Right renal cortex interstitium (tissue), 3 donors: ENCODE results near the gene VARS2. TPM values are rescaled to one million over a fixed set of nuclear protein-coding genes. Genes with fewer than 3 reads are reported as not detected.
"Not testable (repeated sequence)": the region's sequence is repeated elsewhere in the genome, so short reads cannot be mapped to it uniquely, and the experiment has no call there.

Experiments
- DNase-seq, 3 donors: peaks; one replicate each; pipeline ENCODE4 v3.0.0-alpha.2; 2013; ENCODE audit warnings: low read depth in 3 of 3, low spot score in 2 of 3
- polyA plus RNA-seq, 3 donors: library from polyadenylated mRNA; unstranded; fragments of 120-200 nt; gene quantifications; one replicate each; pipeline ENCODE4 v1.2.1, GENCODE V29; 2013; ENCODE audit not compliant: insufficient read length in 3 of 3

VARS2 gene
- polyA plus RNA-seq, 3 donors: 25.6 to 35.0 (median 30.1) TPM

GRCh38 chr6:30954631-30955366 is 40.8 kb downstream of the VARS2 start:
- DNase-seq: no peak

DNA sequence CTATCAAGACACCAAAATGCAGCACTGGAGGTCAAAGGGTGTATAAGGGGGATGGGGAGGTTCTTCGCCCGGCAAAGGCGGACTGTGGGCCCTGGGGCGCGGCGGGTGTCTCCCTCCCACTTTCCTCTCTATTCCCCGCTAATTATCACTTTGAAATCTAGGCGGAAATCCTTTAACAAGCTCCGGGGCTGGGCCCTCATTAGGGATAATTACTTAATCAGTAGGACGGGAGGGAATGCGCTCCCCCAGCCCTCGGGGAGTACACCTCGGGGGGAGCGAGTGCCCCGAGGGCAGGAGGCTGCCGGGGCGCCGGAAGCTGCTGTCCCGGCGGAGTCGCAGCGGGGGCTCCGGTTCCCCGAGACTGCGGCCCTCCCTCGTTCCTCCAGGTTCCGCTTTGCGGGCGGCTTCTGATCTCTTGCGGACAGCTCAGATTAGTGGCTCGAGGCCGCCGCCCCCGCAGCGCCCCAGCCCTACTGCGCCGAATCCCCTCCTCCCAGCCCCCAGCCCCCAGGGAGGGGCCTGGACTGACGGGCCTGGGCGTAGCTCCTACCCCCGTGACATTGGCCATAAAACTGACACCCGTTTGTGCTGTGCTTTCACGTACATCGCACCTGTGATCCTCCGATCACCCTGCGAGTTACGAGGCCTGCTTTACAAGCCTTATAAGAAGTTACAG is 41.5 kb downstream of the VARS2 start:
- peak in 2 of 3 donors; percentile 41 to 45 for DNase-seq

GRCh38 chr6:30957716-30958115 is 43.7 kb downstream of the VARS2 start:
- DNase-seq: no peak

DNA sequence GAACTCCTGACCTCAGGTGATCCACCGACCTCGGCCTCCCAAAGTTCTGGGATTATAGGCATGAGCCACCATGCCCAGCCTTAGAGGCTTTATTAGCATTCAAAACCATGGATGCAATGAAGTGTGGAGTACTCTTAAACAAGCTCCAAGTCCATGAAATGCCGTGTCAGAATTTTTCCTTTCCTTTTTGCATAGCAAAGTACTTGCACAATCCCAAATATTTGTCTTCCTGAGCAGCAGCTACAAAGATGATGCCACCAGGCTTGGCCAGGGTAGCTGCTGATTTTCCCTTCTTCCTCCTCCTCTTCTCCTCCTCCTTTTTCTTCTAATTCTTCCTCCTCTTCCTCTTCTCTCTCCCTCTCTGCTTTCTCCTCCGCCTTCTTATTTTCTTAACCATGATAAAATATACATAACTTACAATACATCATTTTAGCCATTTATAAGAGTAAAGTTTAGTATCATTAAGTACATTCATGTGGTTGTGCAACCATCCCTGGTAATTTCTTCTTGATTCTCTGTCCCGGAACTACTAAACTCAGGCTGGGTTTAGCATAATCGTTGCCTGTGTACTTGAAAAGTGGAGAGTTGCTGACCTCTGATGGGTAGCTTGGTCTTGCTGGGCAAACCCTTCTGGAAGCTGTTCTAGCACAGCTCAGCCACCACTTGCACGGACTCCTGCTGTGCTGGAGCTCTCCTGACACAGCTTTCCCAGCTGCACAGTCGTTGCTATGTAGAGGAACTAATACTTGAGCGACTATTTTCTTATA is 47.1 kb downstream of the VARS2 start:
- DNase-seq: no peak

DNA sequence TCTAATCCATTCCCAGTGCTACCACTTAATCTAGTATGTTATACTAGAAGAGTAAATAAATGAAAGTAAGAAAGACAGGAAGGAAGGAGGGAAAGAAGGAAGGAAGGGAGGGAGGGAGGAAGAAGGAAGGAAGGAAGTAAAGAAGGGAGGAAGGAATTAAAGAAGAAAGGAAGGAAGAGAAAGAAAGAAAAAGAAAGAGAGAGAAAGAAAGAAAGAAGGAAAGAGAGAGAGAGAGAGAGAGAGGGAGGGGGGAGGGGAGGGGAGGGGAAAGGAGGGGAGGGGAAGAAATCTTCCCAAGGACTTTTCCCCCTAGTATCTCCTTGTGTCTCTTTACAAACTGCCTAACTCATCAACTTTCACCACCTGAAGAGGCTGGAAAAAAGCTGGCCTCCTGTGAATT is 48.7 kb downstream of the VARS2 start:
- DNase-seq: no peak

GRCh38 chr6:30963641-30964040 is 49.6 kb downstream of the VARS2 start:
- no peak for DNase-seq

DNA sequence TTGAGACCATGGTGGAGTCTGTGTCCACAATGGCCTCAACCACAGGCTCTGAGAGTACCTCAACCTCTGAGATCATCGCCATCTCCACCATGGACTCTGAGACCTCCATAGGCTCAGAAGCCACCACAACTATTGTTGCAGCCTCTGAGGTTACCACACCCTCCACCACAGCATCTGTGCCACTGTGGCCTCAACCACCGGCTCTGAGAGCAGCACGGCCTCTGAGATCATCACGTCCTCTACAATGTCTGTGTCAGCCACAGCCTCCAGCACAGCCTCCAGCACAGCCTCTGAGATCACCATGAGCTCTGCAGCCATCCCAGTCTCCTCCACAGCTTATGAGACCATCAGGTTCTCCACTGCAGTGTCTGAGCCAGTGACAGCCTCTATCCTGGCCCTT is 50.0 kb downstream of the VARS2 start:
- DNase-seq: no peak

GRCh38 chr6:30965140-30965601 is 51.1 kb downstream of the VARS2 start:
- DNase-seq: no peak

GRCh38 chr6:30966154-30966553 is 52.1 kb downstream of the VARS2 start:
- no peak for DNase-seq

GRCh38 chr6:30969171-30969570 is 55.1 kb downstream of the VARS2 start:
- not testable (repeated sequence) for DNase-seq

- no peak for DNase-seq
These were observed 56.9 kb downstream of the VARS2 start for GRCh38 chr6:30970946-30971345.

DNA sequence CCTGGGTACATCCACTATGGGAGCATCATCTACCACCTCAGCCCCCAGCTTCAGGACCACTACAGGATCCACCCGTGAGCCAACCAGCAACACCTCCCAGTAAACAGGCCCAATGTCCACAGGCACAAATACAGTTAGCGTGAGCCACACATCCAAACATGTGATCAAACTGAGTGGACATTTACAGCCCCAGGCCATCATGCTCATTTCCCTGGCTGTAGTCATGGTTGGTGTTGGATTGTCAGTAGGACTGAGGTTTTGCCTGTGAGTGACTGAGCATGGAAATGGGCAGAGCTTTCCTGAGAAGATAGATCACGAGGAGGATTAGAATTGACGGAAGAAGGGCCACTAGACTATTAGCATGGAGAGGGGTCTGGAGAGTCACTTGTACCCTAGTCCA is 58.8 kb downstream of the VARS2 start:
- no peak for DNase-seq

- DNase-seq: no peak
These were observed 60.6 kb downstream of the VARS2 start for GRCh38 chr6:30974490-30975252.

Other genes starting within 250 kb of the VARS2 start
- gene DHX16, start 241.2 kb upstream of the VARS2 start, polyA plus RNA-seq: 10 to 100 TPM; 43.5 to 46.2 (median 45.6) TPM
- gene PPP1R18, start 227.6 kb upstream of the VARS2 start, polyA plus RNA-seq: 10 to 100 TPM; 34.4 to 38.4 (median 34.4) TPM
- gene NRM, start 223.3 kb upstream of the VARS2 start, polyA plus RNA-seq: 10 to 100 TPM; 32.5 to 33.4 (median 33.0) TPM
- gene MDC1, start 197.0 kb upstream of the VARS2 start, polyA plus RNA-seq: 10 to 100 TPM; 33.5 to 43.4 (median 35.6) TPM
- 1,000 to 10,000 TPM; 1,231 to 1,298 (median 1,262) TPM for gene TUBB, start 193.9 kb upstream of the VARS2 start, polyA plus RNA-seq
- gene FLOT1, start 171.6 kb upstream of the VARS2 start, polyA plus RNA-seq: 100 to 1,000 TPM; 134 to 154 (median 141) TPM
- gene IER3, start 169.7 kb upstream of the VARS2 start, polyA plus RNA-seq: 10 to 100 TPM; 17.9 to 24.5 (median 23.3) TPM
- 100 to 1,000 TPM; 139 to 163 (median 149) TPM for gene DDR1, start 29.7 kb upstream of the VARS2 start, polyA plus RNA-seq
- gene GTF2H4, start 6.0 kb upstream of the VARS2 start, polyA plus RNA-seq: 10 to 100 TPM; 36.1 to 44.6 (median 37.2) TPM
- gene SFTA2, start 17.9 kb downstream of the VARS2 start, polyA plus RNA-seq: 1 to 10 TPM in 2 of 3 donors, under 1 TPM in 1; 0.29 to 1.2 (median 1.1) TPM
- under 1 TPM; 0.03 to 0.07 (median 0.06) TPM for gene MUCL3, start 26.7 kb downstream of the VARS2 start, polyA plus RNA-seq
- not detected for gene MUC21, start 69.5 kb downstream of the VARS2 start, polyA plus RNA-seq
- not detected for gene MUC22, start 96.2 kb downstream of the VARS2 start, polyA plus RNA-seq
- gene C6orf15, start 198.3 kb downstream of the VARS2 start, polyA plus RNA-seq: not detected
- gene PSORS1C1, start 200.6 kb downstream of the VARS2 start, polyA plus RNA-seq: under 1 TPM in 2 of 3 donors, not detected in 1; 0.14 to 0.40 TPM
- gene CDSN, start 206.2 kb downstream of the VARS2 start, polyA plus RNA-seq: not detected
- not detected for gene PSORS1C2, start 224.8 kb downstream of the VARS2 start, polyA plus RNA-seq
- gene CCHCR1, start 243.6 kb downstream of the VARS2 start, polyA plus RNA-seq: 10 to 100 TPM; 24.2 to 25.2 (median 25.1) TPM
- 10 to 100 TPM; 16.5 to 19.9 (median 17.8) TPM for gene TCF19, start 244.4 kb downstream of the VARS2 start, polyA plus RNA-seq